Measurements from ENCODE around the gene SNRNP70.

The SNRNP70 gene

DNA sequence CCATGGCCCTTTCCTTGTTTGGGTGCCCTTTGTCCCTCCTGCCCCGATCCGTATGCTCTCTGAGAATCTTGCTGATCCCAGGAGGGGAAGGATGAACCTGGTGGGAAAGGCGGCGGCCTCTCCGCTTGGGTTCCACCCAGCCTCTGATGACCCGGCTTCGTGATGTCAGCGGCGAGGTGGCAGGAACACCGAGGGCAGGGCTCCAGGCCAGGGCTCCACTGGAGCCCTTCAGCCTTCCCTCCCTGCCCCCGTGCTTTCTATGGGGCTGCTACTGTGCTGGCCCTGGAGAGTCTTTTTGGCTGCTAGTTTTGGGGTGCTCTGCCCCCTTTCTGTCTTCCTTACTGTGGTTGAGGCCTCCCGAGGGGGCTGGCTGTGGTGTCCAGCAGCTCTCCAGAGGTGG lies 17.1 kb downstream of the SNRNP70 start:
- no peak for DNase-seq

DNA sequence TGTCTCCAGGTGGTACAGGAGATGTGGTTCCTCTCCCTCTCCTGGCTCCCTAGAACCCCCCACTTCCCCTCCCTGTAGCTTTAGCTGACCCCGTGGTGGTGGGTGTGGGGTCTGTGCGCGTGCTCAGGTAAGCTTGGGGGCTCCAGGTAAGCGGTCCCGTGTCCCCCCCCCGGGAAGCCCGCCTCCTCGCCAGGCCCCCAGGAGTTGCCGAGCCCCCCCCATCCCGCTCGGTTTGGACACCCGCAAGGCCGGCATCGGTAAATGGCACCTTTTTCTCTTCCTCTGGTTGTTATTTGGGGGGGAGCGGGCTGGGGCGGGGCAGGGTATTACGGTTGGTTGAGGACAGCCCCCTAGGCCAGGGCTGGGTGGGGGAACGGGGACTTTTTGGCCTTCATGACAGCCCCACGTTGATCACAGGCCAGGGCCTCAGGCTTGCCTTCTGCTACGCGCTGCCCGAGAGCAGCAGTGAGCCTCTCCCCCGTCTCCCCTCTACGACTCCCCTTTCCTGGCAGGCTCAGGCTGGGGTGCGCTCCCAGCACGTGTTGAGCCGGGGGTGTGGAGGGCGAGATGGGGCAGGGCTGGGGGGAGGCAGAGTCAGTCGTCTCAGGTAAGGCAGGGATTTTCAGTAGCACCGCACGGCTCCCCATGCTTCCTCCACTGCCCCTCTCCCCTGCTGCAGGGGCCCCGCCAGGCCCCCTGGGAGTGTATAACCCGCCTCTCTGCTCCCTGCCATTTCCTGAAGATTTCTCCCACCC lies 18.3 kb downstream of the SNRNP70 start:
- DNase-seq = no peak

DNA sequence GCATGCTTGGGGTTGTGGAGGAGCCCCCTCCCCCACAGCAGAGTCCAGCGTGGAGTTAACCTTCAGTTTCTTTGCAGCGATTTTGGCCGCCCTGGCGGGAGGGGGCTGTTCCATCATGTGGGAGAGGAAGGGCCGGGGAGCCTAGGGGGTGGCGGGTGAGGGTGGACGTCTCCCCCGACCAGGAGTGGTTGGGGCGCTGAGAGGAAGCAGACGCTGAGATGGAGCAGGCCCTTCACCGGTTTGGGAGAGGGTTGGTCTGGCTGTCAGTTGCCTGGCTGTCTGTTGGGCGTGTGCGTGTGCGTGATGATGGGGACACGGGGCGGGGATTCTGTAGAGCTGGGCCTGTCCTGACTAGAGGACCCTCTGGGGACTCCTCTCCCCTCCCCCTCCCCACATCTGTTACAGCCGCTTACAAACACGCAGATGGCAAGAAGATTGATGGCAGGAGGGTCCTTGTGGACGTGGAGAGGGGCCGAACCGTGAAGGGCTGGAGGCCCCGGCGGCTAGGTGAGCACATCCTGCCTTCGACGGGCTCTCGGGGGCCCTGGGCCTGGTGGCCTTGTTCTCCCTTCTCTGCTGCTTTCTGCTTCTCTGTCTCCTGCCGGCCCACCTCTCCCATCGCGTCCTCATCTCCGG lies 19.1 kb downstream of the SNRNP70 start:
- no peak for DNase-seq

DNA sequence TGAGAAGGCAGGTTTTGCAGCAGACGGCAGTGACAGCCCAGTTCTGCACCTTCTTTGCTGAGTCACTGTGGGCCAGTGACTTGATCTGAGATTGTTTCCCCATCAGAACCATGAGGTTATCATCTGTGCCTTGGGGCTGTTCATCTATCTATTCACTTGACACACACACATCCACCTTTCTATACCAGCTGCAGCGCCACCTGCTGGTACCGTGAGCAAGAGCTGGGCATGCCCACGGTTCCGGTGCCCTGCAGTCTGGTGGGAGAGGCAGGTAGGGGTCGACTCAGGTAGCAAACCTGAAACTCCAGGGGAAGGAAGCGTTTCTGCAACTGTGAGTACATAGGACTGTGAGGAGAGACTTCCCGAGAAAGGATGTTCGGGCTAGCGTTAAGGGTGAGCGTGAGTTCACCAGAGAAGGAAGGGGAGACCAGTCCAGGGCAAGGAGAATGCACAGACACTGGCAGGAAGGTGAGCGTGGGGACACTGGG lies 21.4 kb downstream of the SNRNP70 start:
- peak; percentile 67 for DNase-seq

DNA sequence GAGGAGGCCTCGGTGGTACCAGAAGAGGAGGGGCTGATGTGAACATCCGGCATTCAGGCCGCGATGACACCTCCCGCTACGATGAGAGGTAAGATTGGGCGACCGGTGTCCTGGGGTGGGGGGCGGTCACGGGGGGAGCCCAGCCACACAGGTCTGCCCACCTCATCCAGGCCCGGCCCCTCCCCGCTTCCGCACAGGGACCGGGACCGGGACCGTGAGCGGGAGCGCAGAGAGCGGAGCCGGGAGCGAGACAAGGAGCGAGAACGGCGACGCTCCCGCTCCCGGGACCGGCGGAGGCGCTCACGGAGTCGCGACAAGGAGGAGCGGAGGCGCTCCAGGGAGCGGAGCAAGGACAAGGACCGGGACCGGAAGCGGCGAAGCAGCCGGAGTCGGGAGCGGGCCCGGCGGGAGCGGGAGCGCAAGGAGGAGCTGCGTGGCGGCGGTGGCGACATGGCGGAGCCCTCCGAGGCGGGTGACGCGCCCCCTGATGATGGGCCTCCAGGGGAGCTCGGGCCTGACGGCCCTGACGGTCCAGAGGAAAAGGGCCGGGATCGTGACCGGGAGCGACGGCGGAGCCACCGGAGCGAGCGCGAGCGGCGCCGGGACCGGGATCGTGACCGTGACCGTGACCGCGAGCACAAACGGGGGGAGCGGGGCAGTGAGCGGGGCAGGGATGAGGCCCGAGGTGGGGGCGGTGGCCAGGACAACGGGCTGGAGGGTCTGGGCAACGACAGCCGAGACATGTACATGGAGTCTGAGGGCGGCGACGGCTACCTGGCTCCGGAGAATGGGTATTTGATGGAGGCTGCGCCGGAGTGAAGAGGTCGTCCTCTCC lies 22.6 kb downstream of the SNRNP70 start:
- DNase-seq = no peak

DNA sequence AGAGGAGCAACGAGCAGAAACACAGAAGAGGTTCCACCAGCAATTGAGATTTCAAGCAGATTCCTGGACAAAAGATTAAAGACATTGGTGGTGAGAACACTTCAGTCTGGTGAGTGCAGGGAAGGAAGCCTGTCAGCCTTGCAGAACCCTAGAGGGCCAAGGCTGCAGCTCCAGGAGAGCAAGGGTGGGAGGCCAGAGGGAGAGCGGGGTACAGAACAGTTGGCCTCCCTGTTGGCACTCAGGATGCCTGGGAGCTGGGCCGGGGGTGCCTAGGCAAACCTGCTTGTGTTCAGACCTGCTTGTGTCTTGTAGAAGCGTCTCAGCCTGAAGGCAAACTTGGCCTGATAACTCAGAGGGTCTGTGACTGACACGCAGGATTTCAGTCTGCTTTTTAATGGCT lies 23.8 kb downstream of the SNRNP70 start:
- DNase-seq = no peak

DNA sequence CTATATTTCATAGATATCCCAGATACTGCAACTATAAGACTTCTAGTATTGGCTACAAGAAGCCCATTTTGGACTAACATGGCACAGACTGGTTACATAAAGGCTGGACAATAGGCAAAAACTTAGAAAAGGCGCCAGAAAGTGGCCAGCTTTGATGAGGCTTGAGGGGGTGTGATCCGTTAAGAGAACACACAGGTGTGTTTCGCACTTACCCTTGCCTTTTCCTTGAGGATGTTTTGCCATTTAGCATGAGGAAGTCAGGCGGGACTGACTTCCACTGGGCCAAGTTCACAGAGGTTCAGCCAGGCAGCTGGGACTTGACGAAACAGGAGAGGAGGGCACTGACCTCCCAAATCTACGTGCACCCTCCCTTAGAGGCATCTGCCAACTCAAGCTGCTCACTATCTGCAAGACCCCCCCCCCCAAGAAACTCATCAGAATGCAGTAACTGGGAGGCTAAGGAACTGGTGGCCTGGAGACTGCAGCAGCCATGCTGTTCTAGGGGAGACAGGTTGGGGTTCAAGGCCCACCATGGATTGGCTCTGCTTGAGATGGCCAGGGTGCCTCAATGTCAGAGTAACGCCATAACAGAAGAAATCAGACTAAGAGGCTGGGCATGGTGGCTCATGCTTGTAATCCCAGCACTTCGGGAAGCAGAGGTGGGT lies 24.4 kb downstream of the SNRNP70 start:
- no peak for DNase-seq

DNA sequence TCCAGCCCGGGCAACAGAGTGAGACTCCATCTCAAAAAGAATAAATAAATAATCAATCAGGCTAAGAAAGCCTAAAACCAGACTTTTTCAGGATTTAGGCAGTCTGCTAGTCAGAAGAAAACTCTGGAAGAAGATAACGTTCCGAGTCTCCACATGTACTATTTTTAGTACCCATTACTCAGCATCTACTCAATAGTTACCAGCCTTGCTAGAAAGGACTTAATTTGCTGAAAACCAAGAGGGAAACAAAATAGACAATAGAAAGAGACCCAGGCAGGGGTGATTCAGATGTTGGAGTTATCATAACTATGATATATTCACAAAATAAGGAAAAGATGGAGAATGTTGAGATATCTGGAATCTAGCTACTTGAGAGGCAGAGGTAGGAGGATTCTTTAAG lies 25.3 kb downstream of the SNRNP70 start:
- no peak for DNase-seq

DNA sequence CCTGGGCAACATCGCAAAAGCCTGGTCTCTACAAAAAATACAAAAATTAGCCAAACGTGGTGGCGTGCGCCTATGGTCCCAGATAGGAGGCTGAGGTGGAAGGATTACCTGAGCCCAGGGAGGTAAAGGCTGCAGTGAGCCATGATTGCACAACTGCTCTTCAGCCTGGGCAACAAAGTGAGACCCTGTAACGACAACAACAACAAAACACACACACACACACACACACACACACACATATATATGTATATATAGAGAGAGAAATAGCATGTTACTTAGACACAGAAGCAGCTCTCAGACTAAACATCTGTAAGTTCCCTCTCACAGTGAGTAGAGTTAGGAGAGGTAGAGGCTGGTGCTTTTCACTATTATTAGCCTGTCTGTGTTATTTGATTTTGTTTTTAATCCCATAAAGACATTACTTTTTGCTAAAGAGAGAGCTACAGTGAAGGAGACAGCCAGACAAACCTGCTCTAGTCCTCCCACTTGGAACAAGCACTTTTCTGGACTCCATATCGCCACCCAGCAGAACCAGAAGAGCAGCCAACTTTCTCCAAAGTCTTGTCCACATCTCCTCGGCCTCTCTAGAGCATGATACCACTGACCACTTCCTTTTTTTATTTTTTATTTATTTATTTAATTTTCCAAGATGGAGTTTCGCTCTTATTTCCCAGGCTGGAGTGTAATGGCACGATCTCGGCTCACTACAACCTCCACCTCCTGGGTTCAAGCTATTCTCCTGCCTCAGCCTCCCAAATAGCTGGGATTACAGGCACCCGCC lies 26.2 kb downstream of the SNRNP70 start:
- DNase-seq = no peak

DNA sequence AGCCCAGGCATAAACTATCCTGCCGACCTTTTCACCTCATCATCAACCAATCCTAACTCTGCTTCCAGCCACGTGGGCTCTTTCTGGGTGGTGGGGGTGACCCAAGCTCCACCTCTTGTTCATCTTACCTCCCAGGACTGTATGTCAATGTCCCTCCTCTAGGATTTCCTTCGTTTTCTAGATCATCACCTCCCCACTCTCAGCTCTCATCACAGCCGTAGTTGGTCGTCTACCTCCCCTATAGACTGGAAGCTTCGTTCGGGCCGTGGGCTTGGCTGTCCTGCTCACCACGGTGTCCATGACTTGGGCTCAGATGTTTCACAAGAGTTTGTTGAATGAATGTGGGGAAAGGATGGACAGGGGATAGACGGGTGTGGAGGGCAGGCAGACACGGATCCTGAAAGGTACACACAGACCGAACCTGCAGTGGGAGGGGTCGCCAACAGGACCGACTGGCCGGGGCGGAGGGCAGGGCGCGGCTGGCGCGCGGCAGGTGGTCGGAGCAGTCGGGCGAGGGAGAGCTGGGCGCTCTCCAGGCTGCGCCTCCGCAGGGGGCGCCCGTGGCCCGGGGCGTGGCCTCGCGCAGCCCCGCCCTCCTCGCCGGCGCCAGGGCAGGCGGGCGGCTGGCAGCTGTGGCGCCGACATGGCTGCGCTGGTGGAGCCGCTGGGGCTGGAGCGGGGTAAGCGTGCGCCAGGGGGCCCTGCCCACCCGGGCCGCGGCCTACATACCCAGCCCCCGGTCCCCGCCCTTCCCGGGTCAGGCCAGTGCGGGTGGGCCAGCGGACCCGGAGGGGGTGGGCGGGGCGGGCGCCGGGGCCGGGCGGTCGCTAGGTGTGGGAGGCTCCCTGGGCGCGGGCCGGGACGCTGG lies 28.7 kb downstream of the SNRNP70 start, which contains the start of gene LIN7B:
Gene LIN7B (plus strand): TSS at position 609 of the 868 bp plus-strand sequence. CDS start 35 bp downstream, at position 644.
- DNase-seq = peak; percentile 77

DNA sequence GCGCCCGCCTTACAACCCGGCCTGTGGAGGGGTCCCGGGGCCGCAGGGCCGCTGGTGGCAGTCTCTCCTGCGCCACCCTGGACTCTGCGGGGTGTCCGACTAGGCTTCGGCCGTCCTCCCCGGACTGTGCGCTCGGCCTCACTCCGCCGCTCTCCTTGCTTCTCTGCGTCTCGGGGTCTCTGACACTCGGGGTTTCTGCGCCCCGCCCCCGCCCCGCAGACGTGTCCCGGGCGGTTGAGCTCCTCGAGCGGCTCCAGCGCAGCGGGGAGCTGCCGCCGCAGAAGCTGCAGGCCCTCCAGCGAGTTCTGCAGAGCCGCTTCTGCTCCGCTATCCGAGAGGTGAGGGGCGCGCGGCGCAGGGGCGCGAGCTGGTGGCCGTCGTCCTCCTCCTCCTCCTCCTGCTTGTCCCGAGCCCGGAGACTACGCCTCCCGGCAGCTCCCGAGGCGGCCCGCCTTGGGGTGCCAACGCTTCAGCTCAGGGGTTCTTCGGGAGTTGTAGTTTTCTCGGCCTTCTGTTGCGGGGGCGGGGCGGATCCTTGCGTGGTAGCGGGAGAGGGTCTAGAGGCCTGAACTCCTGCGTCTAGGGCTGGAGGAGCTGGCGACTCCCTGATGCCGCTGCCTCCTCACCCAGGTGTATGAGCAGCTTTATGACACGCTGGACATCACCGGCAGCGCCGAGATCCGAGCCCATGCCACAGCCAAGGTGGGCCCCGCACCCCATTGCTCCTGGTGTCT lies 29.5 kb downstream of the SNRNP70 start:
- DNase-seq = peak; percentile 50

DNA sequence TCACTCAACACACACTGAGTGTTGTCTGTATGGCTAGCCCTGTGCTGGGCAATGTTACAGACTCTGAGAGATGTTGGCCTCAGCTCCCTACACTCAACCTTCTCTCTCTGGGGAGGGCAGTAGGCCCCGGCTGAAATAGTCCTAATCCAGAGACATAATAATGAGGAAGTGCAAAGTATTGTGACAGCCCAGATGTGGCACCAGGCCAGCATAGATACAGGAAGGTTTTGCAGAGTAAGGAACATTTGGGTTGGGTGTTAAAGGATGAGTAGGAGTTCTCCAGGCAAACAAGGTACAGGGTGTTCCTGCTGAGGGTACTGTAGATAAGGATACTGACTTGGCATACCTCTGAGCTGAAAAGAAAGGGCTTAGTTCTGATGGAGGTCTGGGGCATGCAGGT lies 31.3 kb downstream of the SNRNP70 start:
- DNase-seq = no peak

DNA sequence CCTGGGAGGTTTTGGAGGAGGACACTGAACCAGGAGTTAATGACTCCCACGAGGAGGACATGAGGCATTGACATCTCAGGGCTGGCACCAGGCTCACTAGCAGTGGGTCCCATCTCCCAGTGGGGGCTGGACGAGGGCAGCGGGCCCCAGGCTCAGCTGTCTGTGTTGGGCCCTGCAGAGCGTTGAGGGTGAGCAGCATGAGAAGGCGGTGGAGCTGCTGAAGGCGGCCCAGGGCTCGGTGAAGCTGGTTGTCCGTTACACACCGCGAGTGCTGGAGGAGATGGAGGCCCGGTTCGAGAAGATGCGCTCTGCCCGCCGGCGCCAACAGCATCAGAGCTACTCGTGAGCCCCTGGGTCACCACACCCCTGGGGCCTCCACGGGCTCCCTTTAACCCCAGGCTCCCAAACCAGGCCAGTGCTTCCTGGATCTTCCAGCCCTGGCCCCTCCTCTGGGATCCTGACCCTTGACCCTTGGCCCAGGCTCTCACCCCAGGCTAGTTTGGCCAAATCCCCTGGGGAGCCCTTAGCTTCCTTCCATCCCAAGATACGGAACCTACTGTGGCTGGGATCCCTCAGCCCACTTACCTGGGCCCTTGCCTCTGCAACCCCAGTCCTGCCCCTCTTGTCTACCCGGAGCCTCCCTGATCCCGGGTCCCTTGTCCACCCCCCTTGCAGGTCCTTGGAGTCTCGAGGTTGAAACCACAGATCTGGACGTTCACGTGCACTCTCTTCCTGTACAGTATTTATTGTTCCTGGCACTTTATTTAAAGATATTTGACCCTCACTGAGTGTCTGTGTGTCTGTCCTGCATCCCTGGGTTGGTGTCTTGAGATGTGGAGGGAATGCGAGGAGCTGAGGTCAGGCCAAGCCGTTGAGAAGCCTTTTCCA lies 32.7 kb downstream of the SNRNP70 start:
- no peak for DNase-seq

DNA sequence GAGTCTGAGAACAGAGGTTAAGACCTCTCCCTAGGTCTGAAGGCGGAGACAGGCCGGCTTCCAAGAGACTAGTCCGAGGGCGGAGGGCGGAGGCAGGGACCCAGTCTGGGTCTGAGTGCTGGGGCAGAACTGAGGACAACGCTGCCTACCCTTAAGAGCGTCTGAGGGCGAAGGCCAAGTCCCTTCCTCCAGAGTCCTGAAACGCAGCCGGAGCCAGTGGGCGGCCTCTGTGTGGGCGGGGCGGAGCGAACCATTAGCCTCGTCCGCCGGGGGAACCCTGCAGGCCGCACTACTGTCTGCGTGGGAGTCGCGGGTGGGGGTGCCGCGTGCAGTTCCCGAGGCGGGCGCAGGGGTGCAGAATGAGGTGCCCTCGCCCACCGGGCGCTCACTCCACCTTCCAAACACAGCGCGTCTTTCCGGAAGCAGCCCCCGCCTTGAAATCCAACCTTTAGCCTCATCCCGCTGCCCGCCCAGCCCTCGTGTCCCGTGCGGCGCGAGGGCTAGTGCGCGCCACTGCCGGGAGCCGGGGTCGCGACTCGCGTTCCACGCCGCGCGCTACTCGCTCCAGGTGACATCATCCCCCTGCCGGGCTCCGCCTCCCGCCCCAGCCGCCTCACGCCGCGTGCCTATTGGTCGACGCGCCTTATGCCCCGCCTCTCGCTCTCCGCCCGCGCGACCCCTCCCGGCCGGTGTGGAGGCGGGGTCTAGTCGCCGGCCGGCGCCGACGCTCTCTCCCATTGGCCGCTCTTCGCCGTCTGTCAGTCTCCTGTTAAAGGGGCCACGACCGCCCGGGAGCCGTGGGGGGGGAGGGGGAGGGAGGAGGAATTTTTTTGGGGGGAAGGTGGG lies 33.5 kb downstream of the SNRNP70 start, which contains the start of gene C19orf73:
Gene C19orf73 (minus strand): TSS at position 579 of the 846 bp plus-strand sequence. CDS start 121 bp downstream, at position 458.
- peak; percentile 94 for DNase-seq

DNA sequence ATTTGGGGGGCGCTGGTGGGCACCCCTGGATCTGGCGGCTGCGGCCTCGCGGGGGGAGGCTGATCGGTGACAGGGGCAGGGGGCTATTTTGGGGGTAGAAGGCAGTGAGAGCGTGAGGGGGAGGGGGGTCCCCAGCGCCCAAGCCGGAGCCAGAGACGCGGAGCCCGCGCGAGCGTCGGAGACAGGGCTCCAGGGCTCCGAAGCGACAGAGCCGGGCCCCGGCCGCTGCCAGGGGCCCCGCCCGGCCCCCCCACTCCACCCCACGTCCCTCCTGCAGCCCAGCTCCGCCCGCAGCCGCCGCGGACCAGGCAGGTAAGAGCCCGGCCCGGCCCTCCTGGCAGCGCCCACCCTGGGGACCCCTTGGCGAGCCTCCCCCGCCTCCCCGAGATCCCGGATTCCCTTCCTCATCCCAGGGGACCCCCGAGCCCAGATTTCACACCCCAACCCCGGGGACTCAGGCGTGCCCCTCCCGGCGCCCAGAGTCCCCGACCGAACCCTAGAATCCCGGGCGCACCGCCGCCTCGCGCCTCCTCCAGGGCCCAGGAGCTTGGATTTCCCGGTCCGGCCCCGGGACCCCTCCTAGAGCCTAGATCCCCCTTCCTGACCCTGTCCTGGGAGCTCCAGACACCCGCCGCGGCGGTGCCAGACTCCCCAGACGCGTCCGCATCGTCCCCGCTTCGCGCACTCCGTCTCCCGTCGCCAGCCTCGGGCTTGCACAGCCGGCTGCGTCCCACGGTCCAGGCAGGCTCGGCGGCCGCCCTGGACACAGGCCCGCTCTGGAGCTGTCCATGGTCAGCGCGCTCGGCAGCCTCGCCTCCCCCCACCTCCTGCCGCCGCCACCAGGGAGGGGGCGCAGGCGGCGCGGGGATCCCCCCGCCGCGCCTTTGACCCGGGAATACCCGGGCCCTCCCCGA lies 34.4 kb downstream of the SNRNP70 start, which contains the start of gene PPFIA3:
Gene PPFIA3 (plus strand): TSS at position 134 of the 914 bp plus-strand sequence. CDS start 8,330 bp downstream, outside the sequence.
- peak; percentile 18 for DNase-seq

DNA sequence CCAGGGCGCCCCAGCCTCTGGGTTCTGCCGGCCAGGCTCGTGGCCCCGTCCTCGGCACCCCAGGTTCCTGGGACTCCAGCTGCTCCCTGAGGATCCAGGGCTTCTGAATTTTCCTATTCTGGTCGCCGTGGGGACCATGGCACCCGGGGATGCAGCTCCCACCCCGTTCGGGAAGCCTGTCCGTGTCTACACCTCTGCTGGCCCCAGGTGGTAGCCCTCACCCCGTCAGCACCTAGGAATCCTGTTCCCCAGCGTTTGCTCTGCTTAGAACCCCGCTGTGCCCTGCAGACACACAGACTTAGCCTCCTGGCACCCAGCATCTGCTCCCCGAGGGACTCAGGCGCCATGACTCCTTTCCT lies 35.1 kb downstream of the SNRNP70 start:
- DNase-seq = no peak

DNA sequence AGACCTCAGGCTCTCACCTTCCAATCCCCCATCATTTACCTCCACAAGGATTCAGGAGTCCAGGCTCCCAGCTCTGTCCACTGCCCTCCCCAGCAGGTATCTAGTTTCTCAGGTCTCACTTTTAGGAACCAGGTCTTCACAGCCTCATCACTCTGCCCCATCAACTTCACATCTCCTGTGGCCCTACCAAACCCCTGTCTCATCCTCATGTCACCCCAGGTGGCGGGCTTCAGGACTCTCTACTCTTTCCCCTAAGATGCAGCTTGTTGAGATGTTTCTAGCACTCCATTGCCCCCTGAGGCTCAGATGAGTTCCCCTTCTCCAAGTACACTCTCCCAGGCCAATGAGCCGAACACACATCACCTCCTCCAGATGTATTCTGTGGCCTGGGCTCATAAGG lies 35.6 kb downstream of the SNRNP70 start:
- no peak for DNase-seq
